KOPT-K1 (cell line): ENCODE data around the gene BICC1.

Experiments
- H3K27ac ChIP-seq: fragments of 200-600 bp; sonication (generic); 2 replicates; pipeline ENCODE4 v1.5.1; 2016; ENCODE audit warnings: antibody characterized with exemption, mild to moderate bottlenecking, low read depth, low read length; ENCODE audit not compliant: poor library complexity, severe bottlenecking
- H3K36me3 ChIP-seq: fragments of 200-600 bp; sonication (generic); 2 replicates; pipeline ENCODE4 v1.5.1; 2017; ENCODE audit warnings: antibody characterized with exemption, mild to moderate bottlenecking, low read length, moderate library complexity; ENCODE audit not compliant: insufficient read depth
- H3K9me3 ChIP-seq: fragments of 200-600 bp; sonication (generic); 2 replicates; pipeline ENCODE4 v1.5.1; 2017; ENCODE audit warnings: antibody characterized with exemption, low read length, mild to moderate bottlenecking; ENCODE audit not compliant: insufficient read depth, poor library complexity, severe bottlenecking

The BICC1 gene

DNA sequence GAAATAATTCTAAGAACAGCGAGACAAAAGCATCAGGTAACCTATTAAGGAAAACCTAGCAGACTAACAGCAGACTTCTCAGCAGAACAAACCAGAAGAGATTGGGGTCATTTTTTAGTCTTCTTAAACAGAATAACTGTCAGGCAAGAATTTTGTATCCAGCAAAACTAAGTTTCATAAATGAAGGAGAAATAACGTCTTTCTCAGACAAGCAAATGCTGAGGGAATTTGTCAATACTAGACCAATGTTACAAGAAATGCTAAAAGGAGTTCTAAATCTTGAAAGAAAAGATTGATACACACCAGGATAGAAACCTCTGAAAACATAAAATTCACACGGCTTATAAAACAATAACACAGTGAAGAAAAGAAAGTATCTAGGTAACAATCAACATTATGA, 22.6 kb downstream of the BICC1 start:
- Histone ChIP-seq H3K36me3 (no peaks in the 10 kb centered on the region), H3K9me3 (peaks cover 3% of the 10 kb centered on the region), H3K27ac (no peak overlapping the region)

GRCh38 chr10:58543141-58543540, 30.5 kb downstream of the BICC1 start:
- Histone ChIP-seq H3K9me3 (no peaks in the 10 kb centered on the region), H3K27ac (no peak overlapping the region), H3K36me3 (no peaks in the 10 kb centered on the region)

DNA sequence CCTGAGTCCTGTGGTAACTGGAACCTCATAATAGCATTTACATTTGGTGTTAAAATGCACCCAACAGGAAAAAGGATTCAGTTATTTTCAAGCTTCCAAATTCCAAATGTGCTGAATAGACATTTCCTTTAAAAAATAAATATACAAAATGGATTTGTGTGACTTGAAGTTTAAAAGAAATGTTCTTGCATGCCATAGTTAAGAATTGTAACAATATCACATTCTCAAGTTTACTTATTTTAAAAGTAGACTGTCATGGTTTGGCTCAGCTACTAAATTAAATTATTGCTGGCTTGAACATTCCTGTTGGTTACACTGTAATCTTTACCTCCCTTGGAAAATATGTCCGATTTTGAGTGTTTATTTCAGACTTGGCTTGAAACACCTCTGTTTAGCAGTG, 31.5 kb downstream of the BICC1 start:
- Histone ChIP-seq H3K27ac (no peak overlapping the region), H3K9me3 (no peaks in the 10 kb centered on the region), H3K36me3 (no peaks in the 10 kb centered on the region)

- no peak overlapping the region for H3K27ac ChIP-seq
- H3K36me3 ChIP-seq: no peaks in the 10 kb centered on the region
- no peaks in the 10 kb centered on the region for H3K9me3 ChIP-seq
Observed at GRCh38 chr10:58545427-58545826, 32.8 kb downstream of the BICC1 start.

- Histone ChIP-seq H3K27ac (no peak overlapping the region), H3K9me3 (no peaks in the 10 kb centered on the region), H3K36me3 (no peaks in the 10 kb centered on the region)
Observed at GRCh38 chr10:58546137-58546536, 33.5 kb downstream of the BICC1 start.

GRCh38 chr10:58546722-58547445, 34.2 kb downstream of the BICC1 start:
- Histone ChIP-seq H3K27ac (no peak overlapping the region), H3K36me3 (no peaks in the 10 kb centered on the region), H3K9me3 (no peaks in the 10 kb centered on the region)

GRCh38 chr10:58547963-58548362, 35.3 kb downstream of the BICC1 start:
- H3K36me3 ChIP-seq: no peaks in the 10 kb centered on the region
- no peaks in the 10 kb centered on the region for H3K9me3 ChIP-seq
- no peak overlapping the region for H3K27ac ChIP-seq

GRCh38 chr10:58554316-58554715, 41.6 kb downstream of the BICC1 start:
- Histone ChIP-seq H3K27ac (no peak overlapping the region), H3K36me3 (no peaks in the 10 kb centered on the region), H3K9me3 (peaks cover 10% of the 10 kb centered on the region)

DNA sequence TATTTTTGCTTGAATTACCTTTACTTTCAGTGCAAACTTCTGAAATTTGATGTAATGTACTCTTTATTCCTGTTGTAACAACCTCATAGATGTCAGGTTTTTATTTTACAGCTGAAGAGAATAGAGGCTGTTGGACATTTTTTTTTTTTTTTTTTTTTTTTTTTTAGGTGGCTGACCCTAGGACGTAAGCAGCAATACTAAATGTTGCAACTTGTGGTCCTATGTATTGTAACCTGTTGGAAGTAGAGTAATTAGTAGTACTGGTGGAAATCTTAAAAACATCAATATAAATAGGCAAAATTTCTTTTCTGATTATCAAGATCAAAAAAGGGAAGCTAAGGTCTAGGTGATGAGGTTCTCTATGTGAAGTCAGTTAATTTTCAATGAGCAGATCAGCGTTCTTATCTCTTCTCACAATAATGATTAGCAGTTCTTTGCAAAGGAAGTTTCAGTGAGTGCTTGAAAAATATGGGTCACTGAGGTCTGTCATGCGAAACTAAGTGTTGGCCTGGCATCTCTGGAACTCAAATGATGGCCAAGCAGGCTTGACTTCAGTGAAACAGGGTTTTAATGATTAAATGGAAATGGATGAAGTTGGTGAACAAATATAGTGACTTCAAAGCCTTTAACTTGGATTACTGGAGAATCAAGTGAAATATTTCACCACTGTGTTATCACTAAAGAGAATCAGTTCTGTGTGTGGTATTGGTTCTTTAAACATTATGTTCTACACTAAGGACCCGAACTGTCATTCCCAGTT, 42.7 kb downstream of the BICC1 start:
- no peaks in the 10 kb centered on the region for H3K36me3 ChIP-seq
- no peak overlapping the region for H3K27ac ChIP-seq
- peaks cover 10% of the 10 kb centered on the region for H3K9me3 ChIP-seq

DNA sequence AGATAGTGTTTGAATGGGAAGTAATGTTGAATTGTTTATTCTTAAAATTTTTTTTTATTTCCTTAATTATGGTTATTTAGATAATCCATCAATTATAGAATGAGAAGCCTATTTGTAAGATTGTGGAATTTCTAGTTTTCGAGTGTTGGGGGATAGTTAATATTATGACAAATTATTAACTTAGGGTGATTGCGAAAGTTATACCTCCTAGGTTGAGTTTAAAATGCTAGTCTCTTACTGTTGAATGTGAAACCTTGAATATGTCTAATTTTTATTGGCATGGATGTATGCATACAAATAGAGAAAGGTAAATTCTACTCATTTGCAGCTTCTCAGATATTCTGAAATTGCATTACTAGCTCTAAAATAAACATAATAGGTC, 43.2 kb downstream of the BICC1 start:
- Histone ChIP-seq H3K36me3 (no peaks in the 10 kb centered on the region), H3K9me3 (peaks cover 10% of the 10 kb centered on the region), H3K27ac (no peak overlapping the region)

DNA sequence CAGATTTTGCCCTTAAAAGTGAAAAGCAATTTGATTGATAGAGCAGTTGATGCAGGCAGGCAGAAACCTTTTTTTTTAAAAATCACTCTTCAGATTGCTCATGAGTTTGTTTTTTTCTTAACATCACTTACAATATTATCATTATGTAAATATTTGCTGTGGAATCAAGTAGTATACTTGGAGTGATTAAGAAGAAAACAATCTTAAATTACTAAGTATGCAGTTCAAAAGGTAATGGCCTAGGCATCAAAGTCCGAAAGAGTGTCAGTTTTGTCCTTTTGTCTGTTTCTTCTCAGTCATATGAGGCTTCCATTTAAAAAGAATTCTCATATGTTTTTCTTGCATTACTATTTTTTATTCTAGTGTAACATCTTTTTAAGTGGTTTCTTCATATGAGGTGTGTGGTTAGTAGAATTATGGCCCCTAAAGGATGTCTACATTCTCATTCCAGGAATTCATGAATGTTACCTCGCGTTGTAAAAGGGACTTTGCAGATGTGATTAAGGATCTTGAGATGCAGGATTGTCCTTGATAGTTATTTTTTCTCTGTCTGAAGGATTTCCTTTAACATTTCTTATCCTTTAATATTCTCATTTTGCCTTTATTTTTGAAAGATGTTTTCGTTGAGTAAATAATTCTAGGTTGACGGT, 44.0 kb downstream of the BICC1 start:
- Histone ChIP-seq H3K36me3 (no peaks in the 10 kb centered on the region), H3K9me3 (peaks cover 10% of the 10 kb centered on the region), H3K27ac (no peak overlapping the region)

GRCh38 chr10:58557714-58558113, 45.0 kb downstream of the BICC1 start:
- Histone ChIP-seq H3K9me3 (peaks cover 10% of the 10 kb centered on the region), H3K27ac (no peak overlapping the region), H3K36me3 (no peaks in the 10 kb centered on the region)

DNA sequence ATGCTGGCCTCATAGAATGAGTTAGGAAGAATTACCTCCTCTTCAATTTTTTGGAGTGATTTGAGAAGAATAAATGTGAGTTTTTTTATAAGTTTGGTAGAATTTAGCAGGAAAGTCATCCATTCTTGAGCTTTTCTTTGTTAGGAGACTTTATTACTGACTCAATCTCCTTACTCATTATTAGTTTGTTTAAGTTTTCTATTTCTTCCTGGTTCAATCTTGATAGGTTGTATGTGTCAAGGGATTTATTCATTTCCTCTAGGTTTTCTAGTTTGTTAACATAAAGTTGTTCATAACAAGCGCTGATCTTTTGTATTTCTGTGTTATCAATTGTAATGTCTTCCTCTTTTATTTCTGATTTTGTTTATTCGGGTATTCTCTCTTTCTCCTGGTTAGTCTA, 47.4 kb downstream of the BICC1 start:
- H3K36me3 ChIP-seq: no peaks in the 10 kb centered on the region
- H3K9me3 ChIP-seq: peaks cover 10% of the 10 kb centered on the region
- H3K27ac ChIP-seq: no peak overlapping the region

DNA sequence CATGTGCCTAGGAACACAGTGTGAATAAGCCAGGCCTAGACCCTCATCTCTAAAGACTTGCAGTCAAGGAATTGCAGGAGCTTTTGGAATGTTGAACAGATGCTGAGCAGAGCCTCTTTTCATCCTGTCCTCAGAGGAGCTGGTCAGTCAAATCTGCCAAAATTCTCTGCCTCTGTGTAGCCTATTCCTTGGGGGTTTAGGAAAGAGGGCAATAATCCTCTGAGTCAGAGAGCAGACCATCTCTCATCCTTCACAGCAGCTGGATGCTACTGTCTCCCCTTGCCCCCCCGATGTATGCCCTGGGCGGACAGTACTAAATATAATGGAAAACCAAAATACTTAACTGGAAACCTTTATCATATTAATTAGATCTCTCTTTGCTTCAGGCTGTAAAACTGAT, 52.6 kb downstream of the BICC1 start:
- Histone ChIP-seq H3K9me3 (no peaks in the 10 kb centered on the region), H3K36me3 (no peaks in the 10 kb centered on the region), H3K27ac (no peak overlapping the region)

DNA sequence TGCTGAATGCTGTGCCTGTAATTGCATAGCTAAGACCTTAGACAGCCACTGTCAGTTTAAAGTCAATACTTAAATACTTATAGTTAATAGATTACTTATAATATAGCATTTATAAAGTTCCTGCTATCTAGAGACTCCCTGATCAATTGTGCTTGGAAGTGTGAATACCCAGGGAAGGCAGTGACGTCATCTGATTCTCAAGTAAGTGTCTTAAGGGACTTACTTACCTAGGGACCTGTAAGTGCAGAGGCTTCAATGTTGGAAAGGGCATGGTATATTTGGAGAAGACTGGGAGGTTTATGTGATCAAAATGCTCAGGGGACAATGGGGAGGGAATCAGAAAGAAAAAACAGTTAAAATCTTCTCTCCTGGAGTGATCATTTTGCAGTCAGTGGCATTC, 55.0 kb downstream of the BICC1 start:
- no peaks in the 10 kb centered on the region for H3K36me3 ChIP-seq

More for the DNA sequence above, 55.0 kb downstream of the BICC1 start:
- Histone ChIP-seq H3K27ac (no peak overlapping the region), H3K9me3 (no peaks in the 10 kb centered on the region)
